ENCODE measurements around the gene MED1. TPM values are rescaled to one million over a fixed set of nuclear protein-coding genes. Genes with fewer than 3 reads are reported as not detected.

The MED1 gene
- polyA plus RNA-seq, 1 of the 3 experiments (the other 2 are of a cell fraction) = 12.3 TPM

DNA sequence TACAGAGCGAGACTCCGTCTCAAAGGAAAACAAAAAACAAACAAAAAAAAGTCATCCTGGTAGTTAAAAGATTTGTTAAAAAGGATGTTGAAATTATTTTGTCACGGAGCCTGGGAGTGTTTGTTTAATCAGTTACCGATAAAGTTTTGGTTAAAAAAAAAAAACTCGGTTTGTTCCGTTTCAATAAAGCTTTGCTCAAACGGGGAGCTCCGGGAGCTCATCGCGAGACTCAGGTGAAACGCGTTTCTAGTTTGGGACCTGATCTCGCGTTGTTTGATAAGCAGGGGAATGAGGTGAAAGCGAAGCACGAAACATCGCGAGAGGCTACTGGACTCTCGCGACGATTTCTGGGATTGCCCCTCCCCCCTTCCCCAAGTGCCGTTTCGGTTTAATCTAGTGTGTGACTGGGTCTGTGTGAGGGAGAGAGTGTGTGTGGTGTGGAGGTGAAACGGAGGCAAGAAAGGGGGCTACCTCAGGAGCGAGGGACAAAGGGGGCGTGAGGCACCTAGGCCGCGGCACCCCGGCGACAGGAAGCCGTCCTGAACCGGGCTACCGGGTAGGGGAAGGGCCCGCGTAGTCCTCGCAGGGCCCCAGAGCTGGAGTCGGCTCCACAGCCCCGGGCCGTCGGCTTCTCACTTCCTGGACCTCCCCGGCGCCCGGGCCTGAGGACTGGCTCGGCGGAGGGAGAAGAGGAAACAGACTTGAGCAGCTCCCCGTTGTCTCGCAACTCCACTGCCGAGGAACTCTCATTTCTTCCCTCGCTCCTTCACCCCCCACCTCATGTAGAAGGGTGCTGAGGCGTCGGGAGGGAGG lies 10.3 kb upstream of the MED1 start, which contains the start of gene CDK12 (continued):
- TF ChIP-seq, protein P1, sequence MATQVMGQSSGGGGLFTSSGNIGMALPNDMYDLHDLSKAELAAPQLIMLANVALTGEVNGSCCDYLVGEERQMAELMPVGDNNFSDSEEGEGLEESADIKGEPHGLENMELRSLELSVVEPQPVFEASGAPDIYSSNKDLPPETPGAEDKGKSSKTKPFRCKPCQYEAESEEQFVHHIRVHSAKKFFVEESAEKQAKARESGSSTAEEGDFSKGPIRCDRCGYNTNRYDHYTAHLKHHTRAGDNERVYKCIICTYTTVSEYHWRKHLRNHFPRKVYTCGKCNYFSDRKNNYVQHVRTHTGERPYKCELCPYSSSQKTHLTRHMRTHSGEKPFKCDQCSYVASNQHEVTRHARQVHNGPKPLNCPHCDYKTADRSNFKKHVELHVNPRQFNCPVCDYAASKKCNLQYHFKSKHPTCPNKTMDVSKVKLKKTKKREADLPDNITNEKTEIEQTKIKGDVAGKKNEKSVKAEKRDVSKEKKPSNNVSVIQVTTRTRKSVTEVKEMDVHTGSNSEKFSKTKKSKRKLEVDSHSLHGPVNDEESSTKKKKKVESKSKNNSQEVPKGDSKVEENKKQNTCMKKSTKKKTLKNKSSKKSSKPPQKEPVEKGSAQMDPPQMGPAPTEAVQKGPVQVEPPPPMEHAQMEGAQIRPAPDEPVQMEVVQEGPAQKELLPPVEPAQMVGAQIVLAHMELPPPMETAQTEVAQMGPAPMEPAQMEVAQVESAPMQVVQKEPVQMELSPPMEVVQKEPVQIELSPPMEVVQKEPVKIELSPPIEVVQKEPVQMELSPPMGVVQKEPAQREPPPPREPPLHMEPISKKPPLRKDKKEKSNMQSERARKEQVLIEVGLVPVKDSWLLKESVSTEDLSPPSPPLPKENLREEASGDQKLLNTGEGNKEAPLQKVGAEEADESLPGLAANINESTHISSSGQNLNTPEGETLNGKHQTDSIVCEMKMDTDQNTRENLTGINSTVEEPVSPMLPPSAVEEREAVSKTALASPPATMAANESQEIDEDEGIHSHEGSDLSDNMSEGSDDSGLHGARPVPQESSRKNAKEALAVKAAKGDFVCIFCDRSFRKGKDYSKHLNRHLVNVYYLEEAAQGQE (IDR thresholded peaks at IDR 0.05; ENCODE audit: low read depth, low read length) = peak; percentile 37; the same call in 1 of the 2 replicates
- TF ChIP-seq YY1 (IDR thresholded peaks at IDR 0.05; ENCODE audit: low read depth) (peak; percentile 40; the same call in 1 of the 2 replicates), EZH2phosphoT487 (IDR thresholded peaks at IDR 0.05; ENCODE audit: borderline replicate concordance, low read depth) (no peak), SMC3 (IDR thresholded peaks at IDR 0.05; ENCODE audit: low read depth, low read length) (no peak), EP300 (IDR thresholded peaks at IDR 0.05; ENCODE audit: borderline replicate concordance in 1 of 2, low read depth in 1 of 2, low read length in 1 of 2) (0 out of 4 replicates have a peak, but pooled peaks of 1 of the 2 experiments have one; percentile 22)
- TF ChIP-seq, protein P2, sequence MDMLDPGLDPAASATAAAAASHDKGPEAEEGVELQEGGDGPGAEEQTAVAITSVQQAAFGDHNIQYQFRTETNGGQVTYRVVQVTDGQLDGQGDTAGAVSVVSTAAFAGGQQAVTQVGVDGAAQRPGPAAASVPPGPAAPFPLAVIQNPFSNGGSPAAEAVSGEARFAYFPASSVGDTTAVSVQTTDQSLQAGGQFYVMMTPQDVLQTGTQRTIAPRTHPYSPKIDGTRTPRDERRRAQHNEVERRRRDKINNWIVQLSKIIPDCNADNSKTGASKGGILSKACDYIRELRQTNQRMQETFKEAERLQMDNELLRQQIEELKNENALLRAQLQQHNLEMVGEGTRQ (IDR thresholded peaks at IDR 0.05; ENCODE audit: borderline replicate concordance, low read depth, low read length) = no peak

DNA sequence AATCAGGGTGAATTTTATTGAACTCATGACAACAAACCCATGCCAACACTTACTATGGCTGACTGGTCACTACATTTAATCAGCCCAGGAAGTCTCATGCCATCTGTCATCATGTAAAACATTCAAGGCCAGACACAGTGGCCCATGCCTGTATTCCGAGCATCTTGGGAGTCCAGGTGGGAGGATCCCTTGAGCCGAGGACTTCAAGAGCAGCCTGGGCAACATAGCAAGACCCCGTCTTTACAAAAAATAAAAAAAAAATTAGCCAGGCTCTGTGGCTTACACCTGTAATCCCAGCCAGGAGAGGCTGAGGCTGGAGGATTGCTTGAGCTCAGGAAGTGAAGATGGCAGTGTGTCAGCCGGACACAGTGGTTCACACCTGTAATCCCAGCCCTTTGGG lies 4.9 kb upstream of the MED1 start:
- POLR2A ChIA-PET = no interaction called here
- H3K79me2 ChIP-seq (ENCODE audit: insufficient read depth) = peaks cover 3% of the 10 kb centered on the region
- TF ChIP-seq, protein P3, sequence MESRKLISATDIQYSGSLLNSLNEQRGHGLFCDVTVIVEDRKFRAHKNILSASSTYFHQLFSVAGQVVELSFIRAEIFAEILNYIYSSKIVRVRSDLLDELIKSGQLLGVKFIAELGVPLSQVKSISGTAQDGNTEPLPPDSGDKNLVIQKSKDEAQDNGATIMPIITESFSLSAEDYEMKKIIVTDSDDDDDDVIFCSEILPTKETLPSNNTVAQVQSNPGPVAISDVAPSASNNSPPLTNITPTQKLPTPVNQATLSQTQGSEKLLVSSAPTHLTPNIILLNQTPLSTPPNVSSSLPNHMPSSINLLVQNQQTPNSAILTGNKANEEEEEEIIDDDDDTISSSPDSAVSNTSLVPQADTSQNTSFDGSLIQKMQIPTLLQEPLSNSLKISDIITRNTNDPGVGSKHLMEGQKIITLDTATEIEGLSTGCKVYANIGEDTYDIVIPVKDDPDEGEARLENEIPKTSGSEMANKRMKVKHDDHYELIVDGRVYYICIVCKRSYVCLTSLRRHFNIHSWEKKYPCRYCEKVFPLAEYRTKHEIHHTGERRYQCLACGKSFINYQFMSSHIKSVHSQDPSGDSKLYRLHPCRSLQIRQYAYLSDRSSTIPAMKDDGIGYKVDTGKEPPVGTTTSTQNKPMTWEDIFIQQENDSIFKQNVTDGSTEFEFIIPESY (IDR thresholded peaks at IDR 0.05; ENCODE audit: borderline replicate concordance, low read depth) = no peak
- TF ChIP-seq TCF12 (IDR thresholded peaks at IDR 0.05) (no peak), RXRA (IDR thresholded peaks at IDR 0.05; ENCODE audit: borderline replicate concordance, low read depth) (no peak), EP300 (IDR thresholded peaks at IDR 0.05; ENCODE audit: borderline replicate concordance in 1 of 2, low read depth in 1 of 2, low read length in 1 of 2) (no peak), RCOR1 (IDR thresholded peaks at IDR 0.05; ENCODE audit: low read length) (no peak), FOXM1 (IDR thresholded peaks at IDR 0.05; ENCODE audit: low read depth) (no peak), FOXJ3 (CRISPR knock-in tag; IDR thresholded peaks at IDR 0.05) (no peak), JUND (IDR thresholded peaks at IDR 0.05) (no peak), RFX5 (IDR thresholded peaks at IDR 0.05; ENCODE audit: low read length) (no peak)
- TF ChIP-seq, protein P4, sequence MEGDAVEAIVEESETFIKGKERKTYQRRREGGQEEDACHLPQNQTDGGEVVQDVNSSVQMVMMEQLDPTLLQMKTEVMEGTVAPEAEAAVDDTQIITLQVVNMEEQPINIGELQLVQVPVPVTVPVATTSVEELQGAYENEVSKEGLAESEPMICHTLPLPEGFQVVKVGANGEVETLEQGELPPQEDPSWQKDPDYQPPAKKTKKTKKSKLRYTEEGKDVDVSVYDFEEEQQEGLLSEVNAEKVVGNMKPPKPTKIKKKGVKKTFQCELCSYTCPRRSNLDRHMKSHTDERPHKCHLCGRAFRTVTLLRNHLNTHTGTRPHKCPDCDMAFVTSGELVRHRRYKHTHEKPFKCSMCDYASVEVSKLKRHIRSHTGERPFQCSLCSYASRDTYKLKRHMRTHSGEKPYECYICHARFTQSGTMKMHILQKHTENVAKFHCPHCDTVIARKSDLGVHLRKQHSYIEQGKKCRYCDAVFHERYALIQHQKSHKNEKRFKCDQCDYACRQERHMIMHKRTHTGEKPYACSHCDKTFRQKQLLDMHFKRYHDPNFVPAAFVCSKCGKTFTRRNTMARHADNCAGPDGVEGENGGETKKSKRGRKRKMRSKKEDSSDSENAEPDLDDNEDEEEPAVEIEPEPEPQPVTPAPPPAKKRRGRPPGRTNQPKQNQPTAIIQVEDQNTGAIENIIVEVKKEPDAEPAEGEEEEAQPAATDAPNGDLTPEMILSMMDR (IDR thresholded peaks at IDR 0.05) = no peak
- TF ChIP-seq, protein P5, sequence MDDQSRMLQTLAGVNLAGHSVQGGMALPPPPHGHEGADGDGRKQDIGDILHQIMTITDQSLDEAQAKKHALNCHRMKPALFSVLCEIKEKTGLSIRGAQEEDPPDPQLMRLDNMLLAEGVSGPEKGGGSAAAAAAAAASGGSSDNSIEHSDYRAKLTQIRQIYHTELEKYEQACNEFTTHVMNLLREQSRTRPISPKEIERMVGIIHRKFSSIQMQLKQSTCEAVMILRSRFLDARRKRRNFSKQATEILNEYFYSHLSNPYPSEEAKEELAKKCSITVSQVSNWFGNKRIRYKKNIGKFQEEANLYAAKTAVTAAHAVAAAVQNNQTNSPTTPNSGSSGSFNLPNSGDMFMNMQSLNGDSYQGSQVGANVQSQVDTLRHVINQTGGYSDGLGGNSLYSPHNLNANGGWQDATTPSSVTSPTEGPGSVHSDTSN (IDR thresholded peaks at IDR 0.05) = no peak

More for the DNA sequence above, 4.9 kb upstream of the MED1 start:
- no peak overlapping the region for H2AFZ ChIP-seq (ENCODE audit: low read depth)
- H3K27me3 ChIP-seq (ENCODE audit: insufficient read depth) = no peaks in the 10 kb centered on the region
- no peaks in the 10 kb centered on the region for H3K36me3 ChIP-seq (replicated peaks in 1 of 2; ENCODE audit: control insufficient read depth in 1 of 2, insufficient read depth in 2 of 2, low read length in 1 of 2)
- H3K9me2 ChIP-seq = no peaks in the 10 kb centered on the region
- peaks cover 0 to 3% of the 10 kb centered on the region in 2 experiments; a peak in 1 of 4 replicates for H3K4me1 ChIP-seq (ENCODE audit: control insufficient read depth in 1 of 2, insufficient read depth in 2 of 2, low read depth in 1 of 2, low read length in 1 of 2)
- no peak overlapping the region for H3K9ac ChIP-seq
- CTCF ChIA-PET = no interaction called here
- no peak overlapping the region for H3K4me2 ChIP-seq
- H3K9me3 ChIP-seq = no peaks in the 10 kb centered on the region
- no peak overlapping the region for H3K27ac ChIP-seq (ENCODE audit: low read depth in 2 of 2, low read length in 1 of 2)
- H3K4me3 ChIP-seq (ENCODE audit: low read depth in 2 of 2, low read length in 1 of 2) = no peak overlapping the region
- peaks cover 7% of the 10 kb centered on the region for H3F3A ChIP-seq (replicated peaks; ENCODE audit: insufficient read depth)
- 60% methylated on average over 4 of the region's 4 CpGs for WGBS (ENCODE audit: low lambda C conversion rate)
- no peaks in the 10 kb centered on the region for H4K20me1 ChIP-seq (ENCODE audit: insufficient read depth)
- no peak for DNase-seq

All from SK-N-SH (cell line).